WERI-Rb-1 (cell line): ENCODE measurements around the gene MANBA.

ENCODE experiments used
- DNase-seq: peaks from one replicate; pipeline ENCODE4 v3.0.0-alpha.2; 2020
- H3K27ac ChIP-seq: fragments of 250-450 bp; sonication (Bioruptor Pico); 2 replicates; pipeline ENCODE4 v1.5.1; 2020; ENCODE audit warnings: mild to moderate bottlenecking, moderate library complexity
- H3K27me3 ChIP-seq: fragments of 250-450 bp; sonication (Bioruptor Pico); 2 replicates; pipeline ENCODE4 v1.5.1; 2021; ENCODE audit warnings: mild to moderate bottlenecking, low read depth, moderate library complexity; ENCODE audit not compliant: insufficient read depth, severe bottlenecking
- H3K36me3 ChIP-seq: fragments of 250-450 bp; sonication (Bioruptor Pico); 2 replicates; pipeline ENCODE4 v1.5.1; 2020; ENCODE audit warnings: mild to moderate bottlenecking, moderate library complexity
- H3K4me3 ChIP-seq: 2 replicates; pipeline ENCODE4 v1.5.1; 2011; ENCODE audit warnings: low read depth, mild to moderate bottlenecking, control low read depth, low read length
- H3K9me3 ChIP-seq: fragments of 250-450 bp; sonication (Bioruptor Pico); 2 replicates; pipeline ENCODE4 v1.5.1; 2021; ENCODE audit warnings: mild to moderate bottlenecking, moderate library complexity; ENCODE audit not compliant: severe bottlenecking
- CTCF ChIP-seq: IDR thresholded peaks from 2 replicates; pipeline ENCODE4 v1.5.1; 2011; ENCODE audit warnings: low read depth, mild to moderate bottlenecking, control low read depth, inconsistent platforms, low read length

Gene MANBA

GRCh38 chr4:102637391-102637790 is 123.4 kb downstream of the MANBA start:
- no peak overlapping the region for H3K4me3 ChIP-seq
- no peaks in the 10 kb centered on the region for H3K9me3 ChIP-seq
- DNase-seq, result no peak
- H3K36me3 ChIP-seq, result peaks cover 22% of the 10 kb centered on the region
- H3K27ac ChIP-seq, result no peak overlapping the region
- no peak for TF ChIP-seq CTCF
- H3K27me3 ChIP-seq, result no peaks in the 10 kb centered on the region

DNA sequence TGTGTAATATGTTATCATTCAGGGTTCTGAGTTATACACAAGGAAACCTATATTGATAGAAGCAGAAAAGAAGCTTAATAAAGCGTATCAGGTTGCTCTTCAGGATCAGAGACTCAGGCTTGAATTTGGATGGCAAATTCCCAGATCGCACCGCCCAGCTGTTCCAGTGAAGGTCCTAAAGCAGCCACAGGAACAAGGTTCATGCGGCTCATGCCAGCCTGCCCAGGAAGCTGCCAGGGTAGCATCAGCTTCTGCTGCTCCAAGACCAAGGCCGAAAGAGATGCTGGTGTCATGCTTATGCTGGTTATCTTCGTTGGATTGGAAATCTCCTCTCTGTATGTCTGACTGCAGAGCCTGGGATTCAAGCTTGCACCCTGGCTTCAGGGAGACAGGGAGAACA is 127.7 kb downstream of the MANBA start:
- peaks cover 13% of the 10 kb centered on the region for H3K36me3 ChIP-seq
- H3K9me3 ChIP-seq, result no peaks in the 10 kb centered on the region
- no peaks in the 10 kb centered on the region for H3K27me3 ChIP-seq
- H3K4me3 ChIP-seq, result no peak overlapping the region
- no peak for TF ChIP-seq CTCF
- DNase-seq, result no peak
- H3K27ac ChIP-seq, result no peak overlapping the region

- H3K27ac ChIP-seq, result no peak overlapping the region
- no peaks in the 10 kb centered on the region for H3K27me3 ChIP-seq
- peaks cover 9% of the 10 kb centered on the region for H3K36me3 ChIP-seq
- H3K9me3 ChIP-seq, result no peaks in the 10 kb centered on the region
- TF ChIP-seq CTCF, result no peak
- H3K4me3 ChIP-seq, result no peak overlapping the region
- no peak for DNase-seq
These were observed 128.3 kb downstream of the MANBA start for GRCh38 chr4:102632241-102633065.

GRCh38 chr4:102631616-102632015 is 129.2 kb downstream of the MANBA start:
- no peak overlapping the region for H3K4me3 ChIP-seq
- H3K27me3 ChIP-seq, result no peaks in the 10 kb centered on the region
- peaks cover 9% of the 10 kb centered on the region for H3K36me3 ChIP-seq
- DNase-seq, result no peak
- no peak for TF ChIP-seq CTCF
- no peaks in the 10 kb centered on the region for H3K9me3 ChIP-seq
- no peak overlapping the region for H3K27ac ChIP-seq

DNA sequence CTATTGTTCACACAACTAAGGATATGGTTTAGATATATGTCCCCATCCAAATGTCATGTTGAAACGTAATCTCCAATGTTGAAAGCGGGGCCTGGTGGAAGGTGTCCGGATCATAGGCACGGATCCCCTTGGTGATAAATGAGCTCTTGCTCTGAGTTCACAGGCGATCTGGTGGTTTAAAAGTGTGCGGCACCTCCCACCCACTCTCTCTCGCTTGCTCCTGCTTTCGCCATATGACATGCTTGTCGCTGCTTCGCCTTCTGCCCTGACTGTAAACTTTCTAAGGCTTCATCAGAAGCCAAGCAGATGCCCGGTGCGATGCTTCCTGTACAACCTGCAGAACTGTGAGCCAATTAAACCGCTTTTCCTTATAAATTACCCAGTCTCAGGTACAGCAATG is 131.1 kb downstream of the MANBA start:
- Histone ChIP-seq H3K4me3 (no peak overlapping the region), H3K27ac (no peak overlapping the region), H3K9me3 (no peaks in the 10 kb centered on the region), H3K36me3 (peaks cover 6% of the 10 kb centered on the region), H3K27me3 (no peaks in the 10 kb centered on the region)
- DNase-seq, result no peak
- TF ChIP-seq CTCF, result no peak
